Limb (tissue), 2 donors: ENCODE measurements around the gene PRKACA.
A peak's percentile ranks its signal among the peaks of the same experiment; 100 is the strongest.

Experiments
- DNase-seq, 2 donors: peaks; one replicate each; pipeline ENCODE4 v3.0.0-alpha.2; 2016; ENCODE audit errors: extremely low spot score in 2 of 2

PRKACA gene

GRCh38 chr19:14096272-14096992 lies 21.1 kb downstream of the PRKACA start:
- DNase-seq: no peak

GRCh38 chr19:14094854-14095253 lies 22.7 kb downstream of the PRKACA start:
- no peak for DNase-seq

DNA sequence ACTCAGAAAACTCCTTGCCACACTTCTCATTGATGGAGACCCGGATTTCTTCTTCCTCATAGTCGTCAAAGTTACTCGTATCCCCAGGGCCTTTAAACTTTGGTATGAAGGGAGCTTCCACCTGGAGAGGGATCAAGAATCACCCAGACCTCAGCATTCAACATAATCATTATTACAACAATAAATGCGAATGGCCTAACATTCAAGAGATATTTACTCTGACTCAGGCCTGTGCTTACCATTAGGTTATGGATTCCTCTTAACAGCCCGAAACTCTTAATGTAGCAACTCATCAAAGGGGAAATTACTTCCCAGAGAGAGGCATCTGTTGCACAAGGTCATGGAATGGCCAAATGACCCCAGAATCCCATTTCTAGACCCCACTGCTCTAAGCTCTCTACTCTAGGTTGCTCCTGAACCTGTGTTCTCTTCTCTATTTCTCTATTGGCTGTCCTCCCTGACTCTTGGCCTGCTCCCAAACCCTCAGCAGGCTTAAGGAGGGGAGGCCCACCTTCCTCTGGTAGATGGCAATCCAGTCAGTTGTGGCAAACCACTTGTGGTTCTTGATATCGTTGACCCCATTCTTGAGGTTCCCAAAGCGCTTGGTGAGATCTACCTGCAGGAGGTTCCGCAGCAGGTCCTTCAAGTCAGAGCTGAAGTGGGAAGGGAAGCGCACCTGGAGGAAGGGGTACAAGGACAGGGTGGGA lies 24.3 kb downstream of the PRKACA start:
- no peak for DNase-seq

- no peak for DNase-seq
Observed at GRCh38 chr19:14091813-14092462, 25.6 kb downstream of the PRKACA start.

DNA sequence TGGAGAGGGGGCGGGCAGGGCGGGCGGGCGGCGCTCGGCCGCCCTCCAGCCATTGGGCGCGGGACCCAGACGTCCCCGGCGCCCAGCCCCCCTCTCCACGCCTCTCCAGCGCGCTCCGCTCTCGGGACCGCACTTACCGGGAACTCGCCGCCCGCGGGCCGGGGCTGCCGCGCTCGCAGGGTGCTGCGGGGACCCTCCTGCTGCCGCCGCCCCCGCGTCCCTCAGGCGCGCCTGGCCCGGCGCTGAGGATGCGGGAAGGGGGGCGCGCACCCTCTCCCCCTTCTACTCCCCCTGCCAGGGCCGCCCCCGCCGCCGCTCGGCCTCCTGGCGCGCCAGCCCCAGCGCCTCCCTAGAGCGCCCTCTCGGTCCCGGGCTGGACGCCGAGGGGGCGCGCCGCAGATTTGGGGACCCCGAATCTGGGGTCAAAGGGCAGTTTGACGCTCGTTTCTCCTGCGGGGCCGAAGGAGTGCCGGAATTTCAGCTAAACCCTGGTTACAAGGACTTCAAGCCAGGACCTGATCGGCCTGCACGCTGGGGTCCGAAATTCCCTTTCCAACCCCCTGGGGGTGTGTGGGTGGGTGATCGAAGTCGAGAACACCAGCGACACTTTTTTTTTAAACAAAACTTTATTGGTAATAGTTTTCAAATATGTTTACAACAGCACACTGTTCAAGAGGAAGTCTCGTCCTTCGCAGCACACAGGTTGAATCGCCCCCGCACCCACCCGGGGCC lies 26.3 kb downstream of the PRKACA start:
- DNase-seq: peak; percentile 68 to 82

GRCh38 chr19:14090509-14091080 lies 27.0 kb downstream of the PRKACA start, which contains the start of gene SAMD1:
Gene SAMD1, minus strand, starts transcription at chr19:14090751.
- peak; percentile 90 to 94 for DNase-seq

DNA sequence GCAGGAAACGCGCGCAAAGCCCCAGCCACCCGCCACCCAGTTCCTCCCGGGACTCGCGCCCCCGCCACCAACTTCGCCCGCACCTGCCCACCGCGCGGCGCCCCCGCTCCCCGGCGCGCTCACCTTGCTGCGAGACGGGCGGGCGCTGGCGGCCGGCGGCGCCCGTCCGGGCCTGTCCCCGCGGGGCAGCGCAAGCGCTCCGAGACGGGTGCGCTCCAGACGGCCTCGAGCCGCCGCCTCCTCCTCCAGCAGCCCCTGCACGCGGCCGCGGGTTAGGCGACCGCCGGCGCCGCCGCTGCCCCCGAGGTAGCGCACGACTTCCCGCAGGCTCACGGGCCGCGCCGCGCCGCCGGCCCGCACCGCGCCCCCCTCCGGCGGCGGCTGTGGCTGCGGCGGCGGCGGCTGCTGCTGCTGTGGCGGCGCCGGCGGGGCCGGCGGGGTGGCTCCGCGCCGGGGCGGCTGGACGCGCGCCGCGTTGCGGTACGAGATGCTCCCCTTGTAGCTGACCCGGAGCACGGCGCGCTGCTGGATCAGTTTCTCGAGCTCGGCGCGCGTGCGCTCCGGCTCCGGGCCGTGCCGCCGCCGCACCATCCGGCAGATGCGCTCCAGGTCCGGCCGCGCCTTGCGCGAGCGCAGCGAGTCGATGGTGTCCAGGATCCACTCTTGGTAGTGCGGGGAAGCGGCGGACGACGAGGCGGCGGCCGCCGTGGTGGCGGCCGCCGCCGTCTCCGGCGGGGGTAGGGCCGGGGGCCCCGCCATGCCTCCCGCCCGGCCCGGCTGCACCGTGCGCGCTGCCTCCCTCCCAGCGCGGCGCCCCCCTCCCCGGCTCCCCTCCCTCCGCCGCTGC lies 27.7 kb downstream of the PRKACA start:
- DNase-seq: peak in 1 of 2 donors; percentile 74

GRCh38 chr19:14089412-14089661 lies 28.2 kb downstream of the PRKACA start:
- DNase-seq: no peak

- no peak for DNase-seq
Observed at GRCh38 chr19:14088634-14089411, 28.7 kb downstream of the PRKACA start.

DNA sequence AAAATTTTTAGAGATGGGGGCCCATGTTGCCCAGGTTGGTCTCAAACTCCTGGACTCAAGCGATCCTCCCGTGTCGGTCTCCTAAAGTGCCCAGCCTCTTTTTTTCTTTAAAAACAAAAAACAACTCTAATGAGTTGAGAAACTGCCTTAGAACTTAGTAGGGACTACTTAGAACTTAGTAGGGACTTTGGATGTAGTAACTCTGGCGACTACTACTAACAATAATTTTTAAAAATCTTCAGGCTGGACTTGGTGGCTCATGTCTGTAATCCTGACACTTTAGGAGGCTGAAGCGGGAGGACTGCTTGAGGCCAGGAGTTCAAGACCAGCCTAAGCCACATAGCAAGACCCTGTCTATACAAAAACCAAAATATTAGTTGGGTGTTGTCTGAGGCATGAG lies 31.5 kb downstream of the PRKACA start:
- no peak for DNase-seq

DNA sequence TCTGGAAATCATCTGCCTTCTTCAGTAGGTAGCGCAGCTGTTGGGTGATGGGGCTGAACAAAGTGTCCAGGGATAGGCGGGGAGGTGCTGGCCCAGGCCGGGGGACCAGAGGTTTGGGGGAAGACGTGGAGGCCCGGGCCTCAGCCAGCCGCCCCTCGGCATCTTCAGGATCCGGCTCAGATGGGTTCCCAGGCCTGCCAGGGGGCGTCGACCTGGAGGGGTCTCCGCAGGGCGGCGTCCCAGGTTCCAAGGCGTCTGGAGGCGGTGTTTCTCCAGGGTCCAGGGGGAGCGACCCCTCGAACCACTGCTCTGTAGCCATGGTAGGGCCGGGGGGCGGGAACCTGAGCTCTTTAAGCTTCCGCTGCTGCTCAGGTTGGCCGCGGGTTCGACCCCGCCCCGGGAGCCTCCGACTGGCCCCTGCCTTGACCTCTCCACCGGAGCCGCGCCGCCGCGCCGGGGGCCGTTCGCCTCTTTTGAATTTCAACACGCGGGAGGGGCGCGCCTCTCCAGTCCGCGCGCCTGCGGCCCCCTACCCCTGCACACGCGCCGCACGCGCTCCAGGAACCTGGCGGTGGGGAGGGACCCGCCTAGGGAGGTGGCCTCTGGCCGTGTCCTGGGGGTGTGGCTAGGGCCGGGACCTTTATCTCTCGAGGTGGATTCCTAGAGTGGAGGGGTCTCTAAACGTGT lies 32.1 kb downstream of the PRKACA start, which contains the start of gene C19orf67:
TSS of gene C19orf67 (minus strand) at position 475 of the 687 bp plus-strand sequence. CDS start at position 319, 156 bp downstream.
- no peak for DNase-seq

DNA sequence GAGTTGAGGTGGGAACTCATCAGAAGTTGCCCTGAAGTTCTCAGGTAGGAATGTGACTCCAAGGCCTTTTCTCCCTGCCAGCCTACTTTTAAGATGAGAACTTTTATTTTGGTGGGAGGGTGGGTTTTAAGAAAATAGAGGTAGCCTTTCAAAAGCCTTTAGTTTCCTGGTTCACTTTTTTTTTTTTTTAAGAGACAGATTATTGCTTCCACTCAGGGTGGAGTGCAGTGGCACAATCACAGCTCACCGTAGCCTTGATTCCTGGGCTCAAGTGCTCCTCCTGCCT lies 34.9 kb downstream of the PRKACA start:
- DNase-seq: no peak

DNA sequence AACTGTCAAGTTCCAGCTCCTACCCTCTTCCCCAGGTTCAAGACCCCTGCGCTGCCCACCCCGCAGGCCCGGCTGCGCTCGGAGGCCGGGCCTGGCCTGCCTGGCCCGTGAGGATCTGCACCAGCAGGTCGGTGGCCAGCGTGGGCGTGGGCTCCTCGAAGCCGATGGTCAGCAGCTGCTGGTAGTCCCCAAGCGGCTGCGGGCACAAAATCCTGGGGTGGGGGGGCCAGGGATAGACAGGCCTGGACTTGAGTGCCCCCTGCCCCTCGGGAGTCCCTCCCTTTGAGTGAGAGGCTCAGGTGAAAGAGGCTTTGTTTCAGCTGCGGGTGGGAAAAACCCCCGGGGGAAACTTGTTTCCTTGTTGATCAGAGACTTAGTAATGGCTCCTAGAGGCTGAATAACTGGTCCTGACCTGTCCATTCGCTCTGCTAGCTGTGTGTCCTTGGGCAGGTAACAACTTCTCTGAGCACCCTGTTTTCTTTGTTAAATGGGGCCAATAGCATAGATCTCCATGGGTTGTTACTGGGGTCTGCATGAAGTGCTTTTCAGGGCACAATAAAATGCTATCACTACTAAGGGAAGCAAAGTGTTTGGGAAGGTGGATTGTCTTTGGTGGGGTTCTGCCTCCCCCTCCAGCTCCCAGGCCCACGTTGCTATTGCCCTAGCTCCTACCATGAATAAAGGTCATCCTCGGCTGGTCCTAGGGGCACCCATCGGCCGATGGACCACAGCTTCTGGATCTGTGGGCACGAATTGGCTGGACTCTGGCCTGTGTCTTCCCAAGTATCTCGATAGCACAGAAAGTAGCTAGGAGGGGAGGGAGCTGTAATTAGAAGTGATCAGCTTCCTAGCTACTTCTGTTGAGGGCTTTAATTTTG lies 35.5 kb downstream of the PRKACA start:
- no peak for DNase-seq

DNA sequence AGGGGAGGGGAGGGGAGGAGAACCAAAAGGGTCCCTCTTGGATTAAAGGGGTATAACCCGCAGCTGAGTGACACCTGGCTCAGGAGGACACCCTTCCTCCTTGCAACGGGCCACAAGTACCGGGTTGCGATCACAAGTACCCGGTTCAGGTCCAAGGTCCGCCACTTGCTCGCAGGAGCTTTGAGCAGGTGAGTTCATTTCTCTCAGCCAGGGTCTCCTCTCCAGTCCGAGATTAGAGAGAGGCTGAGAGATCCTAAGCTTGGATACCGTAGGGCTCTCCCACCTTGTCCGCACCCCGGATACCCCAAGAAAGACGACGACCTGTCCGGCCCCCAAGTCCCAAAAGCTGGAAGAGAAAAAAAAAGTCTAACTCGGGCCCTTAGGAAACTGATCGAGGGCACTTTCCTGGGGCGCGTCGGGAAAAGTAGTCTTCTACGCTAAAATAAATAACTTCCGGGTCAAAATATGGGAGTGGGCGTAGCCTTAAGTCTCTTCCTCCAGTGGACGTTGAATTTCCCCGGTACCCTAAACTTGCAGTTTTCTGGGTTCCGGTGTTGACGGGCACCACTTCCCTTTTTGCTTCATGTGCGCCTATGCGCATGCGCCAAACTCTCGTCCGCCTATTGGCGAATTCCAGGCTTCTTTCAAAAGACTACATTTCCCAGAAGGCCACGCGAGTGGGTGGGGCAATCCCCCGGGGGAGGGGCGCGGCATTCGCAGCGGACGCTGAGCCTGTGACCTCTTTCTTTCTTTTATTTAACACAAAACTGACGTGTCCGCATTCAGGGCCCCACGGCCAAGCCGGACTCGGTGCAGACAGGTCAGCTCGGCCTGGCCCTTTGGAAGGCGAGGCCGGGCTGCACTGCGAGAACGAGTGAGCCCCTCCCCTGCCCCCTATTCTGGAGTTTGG lies 36.4 kb downstream of the PRKACA start:
- DNase-seq: peak; percentile 98 to 100

- no peak for DNase-seq
Observed at GRCh38 chr19:14078411-14078810, 39.2 kb downstream of the PRKACA start.

- peak in 1 of 2 donors; percentile 60 for DNase-seq
Observed at GRCh38 chr19:14073925-14074838, 43.4 kb downstream of the PRKACA start.
